Measurements from ENCODE around the gene STK36.
A peak's percentile ranks its signal among the peaks of the same experiment; 100 is the strongest.

The STK36 gene
- total RNA-seq, result 16.3 to 38.2 (median 35.2) reads per million in 4 experiments

DNA sequence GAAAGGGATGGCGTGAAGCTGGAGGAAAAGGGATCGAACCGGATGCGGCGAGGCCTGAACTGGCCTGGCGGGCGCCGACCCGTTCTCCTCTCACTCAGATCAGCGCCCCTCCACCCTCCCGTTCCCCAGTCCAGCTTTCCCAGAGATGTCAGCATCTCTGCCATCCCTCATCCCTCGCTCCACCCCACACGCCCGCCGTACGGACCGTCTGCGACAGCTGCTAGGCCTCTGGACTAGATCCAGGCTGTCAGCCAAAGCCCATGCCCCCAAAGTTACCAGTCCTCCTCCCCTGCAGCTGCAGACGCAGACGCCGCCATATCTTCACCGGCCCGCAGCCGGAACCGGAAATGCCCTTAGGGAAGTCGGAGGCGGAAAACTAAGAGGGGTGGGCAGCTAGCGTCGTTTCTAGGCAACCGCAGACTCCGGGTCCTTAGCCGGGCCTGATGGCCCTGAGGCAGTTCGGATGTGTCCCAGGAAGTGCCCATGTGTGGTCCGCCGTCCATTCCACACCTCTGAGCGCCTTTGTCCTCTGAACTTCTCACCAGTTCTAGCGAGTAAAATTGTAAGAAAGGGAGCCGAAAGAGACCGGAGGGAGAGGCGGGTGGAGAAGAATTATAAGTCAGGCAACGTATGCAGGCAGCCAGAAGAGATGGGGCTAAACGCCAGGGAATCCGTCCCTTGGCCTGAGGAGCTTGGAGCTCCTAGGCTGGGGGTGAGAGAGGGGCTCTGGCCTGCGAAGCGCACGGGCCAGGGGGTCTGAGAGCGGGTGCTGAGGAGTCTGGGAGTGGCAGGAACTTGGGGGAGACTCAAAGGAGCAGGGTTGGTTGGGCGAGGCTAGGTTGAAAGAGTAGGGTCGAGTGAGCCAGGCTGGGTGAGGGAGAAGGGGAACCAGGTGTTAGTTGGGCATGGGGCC, at the start of gene STK36, which contains the start of gene RNF25:
Gene STK36 (plus strand): TSS at position 433 of the 913 bp plus-strand sequence. CDS start 744 bp downstream, outside the sequence.
Gene RNF25 (minus strand): TSS at position 349 of the 913 bp plus-strand sequence. CDS start 32 bp downstream, at position 317.
- DNase-seq, result peak; percentile 67

GRCh38 chr2:218622606-218623365, 49.1 kb upstream of the STK36 start:
- no peak for DNase-seq

DNA sequence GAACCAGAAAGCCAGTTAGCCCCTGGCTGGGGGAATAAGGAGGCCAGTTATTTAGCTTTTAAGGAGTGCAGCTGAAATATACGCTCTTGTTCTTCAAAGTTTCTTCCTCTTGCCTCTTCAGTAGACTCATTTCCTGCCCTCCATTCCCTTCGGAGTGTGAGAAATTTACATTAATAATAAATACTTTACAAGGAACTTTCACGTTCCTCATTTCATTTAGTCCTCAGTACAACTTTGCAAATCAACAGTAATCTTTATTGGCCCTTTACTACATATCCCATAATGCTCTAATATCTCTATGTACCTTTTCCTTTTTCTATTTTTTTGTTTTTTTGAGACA, 48.5 kb upstream of the STK36 start:
- no peak for DNase-seq

GRCh38 chr2:218626369-218626768, 45.5 kb upstream of the STK36 start:
- no peak for DNase-seq

GRCh38 chr2:218627939-218628338, 43.9 kb upstream of the STK36 start:
- DNase-seq, result no peak

GRCh38 chr2:218631837-218632236, 40.0 kb upstream of the STK36 start:
- no peak for DNase-seq

- no peak for DNase-seq
These were observed 36.2 kb upstream of the STK36 start for GRCh38 chr2:218635719-218636118.

DNA sequence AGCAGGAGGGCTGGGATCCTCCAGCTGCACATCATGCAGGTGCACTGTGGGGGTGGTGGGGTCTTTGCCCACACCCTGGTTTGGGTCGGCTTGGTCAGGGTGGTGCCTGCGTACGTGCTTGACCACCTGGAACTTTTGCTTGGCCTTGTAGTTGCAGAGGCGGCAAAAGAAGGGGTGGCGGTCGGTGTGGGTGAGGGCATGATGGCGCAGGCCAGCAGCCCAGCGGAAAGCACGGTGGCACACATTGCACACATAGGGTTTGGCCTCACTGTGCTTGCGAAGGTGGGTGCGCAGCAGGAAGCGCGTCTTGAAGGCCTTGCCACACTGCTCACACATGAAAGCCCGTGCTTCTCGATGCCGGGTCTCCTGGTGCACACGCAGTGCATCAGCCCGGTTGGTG, 33.5 kb upstream of the STK36 start:
- DNase-seq, result no peak

- DNase-seq, result no peak
These were observed 29.7 kb upstream of the STK36 start for GRCh38 chr2:218642121-218642656.

DNA sequence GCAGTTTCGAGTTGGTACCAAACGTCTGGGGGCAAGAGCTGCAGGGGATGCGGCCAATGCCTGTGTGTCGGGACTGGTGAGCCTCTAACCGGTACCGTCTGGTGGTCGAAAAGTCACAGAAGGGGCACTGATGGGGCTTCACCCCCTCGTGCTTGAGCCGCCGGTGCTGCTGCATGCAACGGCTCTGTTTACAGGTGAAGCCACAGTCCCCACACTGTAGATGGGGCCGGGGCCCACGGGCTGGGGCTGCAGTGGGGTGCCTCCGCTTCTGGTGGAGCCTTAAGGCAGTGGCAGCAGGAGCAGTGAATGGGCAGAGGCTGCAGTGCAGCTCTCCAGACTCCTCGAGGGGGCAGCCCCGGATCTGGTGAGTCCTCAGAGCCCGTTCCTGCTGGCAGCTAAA, 29.1 kb upstream of the STK36 start:
- no peak for DNase-seq

- DNase-seq, result no peak
These were observed 28.1 kb upstream of the STK36 start for GRCh38 chr2:218643751-218644310.

DNA sequence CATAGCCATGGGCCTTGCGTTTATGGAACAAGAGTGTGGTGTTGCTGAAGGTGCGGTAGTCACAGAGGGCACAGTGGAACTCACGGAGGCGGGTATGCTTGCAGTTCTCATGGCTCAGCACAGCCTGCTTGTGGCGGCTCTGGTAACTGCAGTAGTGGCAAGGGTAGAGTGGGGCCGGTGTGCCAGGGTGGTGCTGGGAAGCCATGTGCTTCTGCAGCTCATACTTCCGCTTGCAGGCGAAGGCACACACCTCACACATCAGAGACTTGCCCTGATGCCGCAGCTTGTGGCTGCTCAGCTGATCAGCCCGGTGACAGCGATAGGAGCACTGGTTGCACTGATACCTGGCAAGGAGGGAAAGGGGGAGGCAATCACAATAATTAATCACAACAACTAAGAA, 27.2 kb upstream of the STK36 start:
- no peak for DNase-seq

DNA sequence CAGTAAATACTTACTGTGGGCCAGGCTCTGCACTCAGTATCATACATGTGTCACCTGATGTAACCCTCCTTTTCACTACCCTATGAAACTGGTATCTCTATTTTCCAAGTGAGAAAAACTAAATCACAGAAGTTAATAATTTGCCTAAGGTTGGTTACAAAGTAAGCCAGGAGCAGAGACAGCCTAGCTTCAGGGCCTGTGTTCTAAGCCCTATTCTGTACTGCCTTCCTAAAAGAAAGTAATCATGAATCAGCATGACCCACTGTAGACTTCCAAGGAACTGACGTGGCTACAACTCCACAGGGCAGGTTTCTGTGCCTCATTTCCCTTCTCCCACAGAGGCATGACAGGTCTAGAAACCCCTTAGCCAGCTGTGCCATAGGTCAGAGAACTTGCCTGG, 26.8 kb upstream of the STK36 start:
- no peak for DNase-seq

- peak; percentile 10 for DNase-seq
These were observed 23.6 kb upstream of the STK36 start for GRCh38 chr2:218648088-218648786.

DNA sequence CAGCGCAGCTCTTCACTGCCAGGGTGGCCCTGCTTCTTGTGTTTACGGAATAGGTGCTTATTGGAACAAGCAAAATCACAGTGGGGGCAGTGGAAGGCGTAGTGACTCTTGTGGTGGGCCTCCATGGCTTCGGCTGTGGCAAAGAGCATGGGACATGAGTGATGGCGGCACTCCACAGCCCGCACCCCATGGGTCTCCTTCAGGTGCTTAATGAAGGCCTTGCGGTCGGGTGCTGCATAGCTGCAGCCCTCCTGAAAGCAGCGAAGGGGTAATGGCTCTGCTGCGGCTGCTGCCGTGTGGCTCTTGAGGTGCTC, 23.1 kb upstream of the STK36 start:
- no peak for DNase-seq

DNA sequence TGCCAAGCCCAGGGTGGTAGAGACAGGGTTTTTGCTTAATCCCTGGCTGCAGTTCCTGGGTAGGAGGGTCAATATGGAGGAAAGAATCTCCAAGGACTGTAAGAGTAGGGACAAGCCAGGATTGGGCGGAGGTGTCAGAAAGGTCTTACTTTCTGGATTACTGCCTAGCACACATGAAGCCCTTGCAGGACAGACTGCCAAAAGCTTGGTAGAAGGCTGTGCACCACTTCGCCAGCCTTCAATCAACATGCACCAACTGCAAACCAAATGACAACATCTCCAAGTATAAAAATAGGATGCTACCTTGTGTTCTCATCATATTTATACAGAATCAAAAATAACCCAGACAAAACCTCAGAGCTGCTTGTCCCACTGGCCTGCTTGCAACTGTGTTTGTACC, 16.1 kb upstream of the STK36 start:
- no peak for DNase-seq

GRCh38 chr2:218658671-218659257, 13.1 kb upstream of the STK36 start:
- DNase-seq, result no peak

DNA sequence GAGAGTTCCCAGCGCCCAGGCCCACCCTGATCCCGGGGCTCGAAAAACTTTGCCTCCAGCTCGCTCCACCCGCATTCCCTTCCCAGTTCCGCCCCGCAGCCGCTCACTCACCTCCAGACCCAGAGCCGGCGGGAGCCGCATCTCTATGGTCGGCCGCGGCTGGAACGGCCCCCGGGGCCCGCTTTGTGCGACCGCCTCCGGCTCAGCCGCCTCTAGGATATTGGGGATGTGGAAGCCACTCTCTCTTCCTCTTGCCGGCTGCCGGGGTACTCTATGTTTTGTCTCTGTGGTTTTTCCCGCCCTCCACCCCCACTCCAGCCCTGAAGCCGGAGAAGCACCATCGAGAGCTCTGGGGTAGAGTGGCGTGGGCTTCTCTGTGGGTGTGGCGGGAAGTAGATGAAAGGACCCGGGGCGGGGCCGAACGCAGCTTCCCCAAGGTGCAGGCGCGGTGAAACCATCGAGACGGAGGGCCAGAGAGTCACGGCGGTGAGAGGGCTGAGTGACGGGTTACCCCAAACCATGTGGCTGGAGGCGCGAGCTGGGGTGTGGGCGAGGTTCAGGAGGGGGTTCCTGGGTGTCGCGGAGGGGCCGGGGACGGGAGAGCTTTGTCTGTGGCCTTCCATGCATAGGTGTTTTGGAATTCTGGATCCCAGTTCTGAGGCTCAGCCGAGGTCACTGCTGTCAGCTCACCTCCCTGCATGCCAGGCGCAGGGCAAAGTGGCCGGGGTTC, 12.5 kb upstream of the STK36 start, which contains the start of the genes BCS1L and ZNF142:
Gene BCS1L (plus strand): TSS at position 426 of the 730 bp plus-strand sequence. CDS start 1,305 bp downstream, outside the sequence.
Gene ZNF142 (minus strand): TSS at position 366 of the 730 bp plus-strand sequence. CDS start 3,194 bp downstream, outside the sequence.
- DNase-seq, result peak; percentile 78

DNA sequence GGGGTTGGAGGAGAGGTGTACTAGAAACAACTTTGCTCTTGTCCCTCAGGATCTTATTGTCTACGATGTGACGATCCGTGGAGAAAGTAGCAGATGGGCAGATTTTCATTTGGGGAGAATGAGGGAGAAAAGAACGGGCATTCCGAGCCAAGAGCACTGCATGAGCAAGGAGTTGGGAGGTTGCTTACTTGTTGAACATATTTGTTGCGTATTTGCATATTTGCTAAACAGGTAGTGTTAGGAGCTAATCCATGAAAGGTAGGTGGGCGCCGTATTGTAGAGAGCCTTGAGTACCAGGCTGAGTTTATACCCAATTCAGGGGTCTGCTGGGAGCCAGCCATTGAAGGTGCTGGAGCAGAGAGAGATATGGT, 11.9 kb upstream of the STK36 start:
- no peak for DNase-seq

DNA sequence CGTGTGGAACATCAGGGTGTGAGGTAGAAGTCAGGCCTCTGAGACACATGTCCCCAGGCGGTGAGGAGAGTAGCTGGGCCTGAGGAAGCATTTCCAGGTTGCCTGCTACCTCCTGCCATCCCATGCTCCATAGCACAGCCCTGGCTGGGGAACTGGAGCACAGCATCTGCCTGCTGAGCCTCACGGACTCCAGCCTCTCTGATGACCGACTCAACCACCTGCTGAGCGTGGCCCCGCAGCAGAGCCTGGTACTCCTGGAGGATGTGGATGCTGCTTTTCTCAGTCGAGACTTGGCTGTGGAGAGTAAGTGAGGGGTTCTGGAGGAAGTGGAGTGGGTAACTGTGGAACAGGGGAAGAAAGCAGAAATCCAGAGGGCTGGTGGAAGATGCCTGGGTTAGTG, 9.5 kb upstream of the STK36 start:
- no peak for DNase-seq

GRCh38 chr2:218662827-218663226, 9.1 kb upstream of the STK36 start:
- no peak for DNase-seq
